Measurements from ENCODE around the gene TANGO2.

TANGO2 gene

GRCh38 chr22:20088263-20088648 lies 67.3 kb downstream of the TANGO2 start:
- in situ Hi-C loops (cut with MboI; ENCODE audit: low sequenced_read_pairs, unreplicated experiment), result no loop called here
- no peak for DNase-seq (ENCODE audit: low spot score)

GRCh38 chr22:20089226-20089976 lies 68.5 kb downstream of the TANGO2 start:
- TF ChIP-seq, protein P1, sequence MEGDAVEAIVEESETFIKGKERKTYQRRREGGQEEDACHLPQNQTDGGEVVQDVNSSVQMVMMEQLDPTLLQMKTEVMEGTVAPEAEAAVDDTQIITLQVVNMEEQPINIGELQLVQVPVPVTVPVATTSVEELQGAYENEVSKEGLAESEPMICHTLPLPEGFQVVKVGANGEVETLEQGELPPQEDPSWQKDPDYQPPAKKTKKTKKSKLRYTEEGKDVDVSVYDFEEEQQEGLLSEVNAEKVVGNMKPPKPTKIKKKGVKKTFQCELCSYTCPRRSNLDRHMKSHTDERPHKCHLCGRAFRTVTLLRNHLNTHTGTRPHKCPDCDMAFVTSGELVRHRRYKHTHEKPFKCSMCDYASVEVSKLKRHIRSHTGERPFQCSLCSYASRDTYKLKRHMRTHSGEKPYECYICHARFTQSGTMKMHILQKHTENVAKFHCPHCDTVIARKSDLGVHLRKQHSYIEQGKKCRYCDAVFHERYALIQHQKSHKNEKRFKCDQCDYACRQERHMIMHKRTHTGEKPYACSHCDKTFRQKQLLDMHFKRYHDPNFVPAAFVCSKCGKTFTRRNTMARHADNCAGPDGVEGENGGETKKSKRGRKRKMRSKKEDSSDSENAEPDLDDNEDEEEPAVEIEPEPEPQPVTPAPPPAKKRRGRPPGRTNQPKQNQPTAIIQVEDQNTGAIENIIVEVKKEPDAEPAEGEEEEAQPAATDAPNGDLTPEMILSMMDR (IDR thresholded peaks at IDR 0.05; ENCODE audit: borderline replicate concordance, control extremely low read depth, extremely low read depth, insufficient read depth, missing control alignments), result no peak
- DNase-seq (ENCODE audit: low spot score), result no peak
- in situ Hi-C loops (cut with MboI; ENCODE audit: low sequenced_read_pairs, unreplicated experiment), result no loop called here

More at GRCh38 chr22:20088263-20088648, 67.3 kb downstream of the TANGO2 start:
- TF ChIP-seq, protein P1 (IDR thresholded peaks at IDR 0.05; ENCODE audit: borderline replicate concordance, control extremely low read depth, extremely low read depth, insufficient read depth, missing control alignments), result no peak

GRCh38 chr22:20089977-20090729 lies 69.2 kb downstream of the TANGO2 start:
- TF ChIP-seq, protein P1 (IDR thresholded peaks at IDR 0.05; ENCODE audit: borderline replicate concordance, control extremely low read depth, extremely low read depth, insufficient read depth, missing control alignments), result no peak
- DNase-seq (ENCODE audit: low spot score), result no peak
- in situ Hi-C loops (cut with MboI; ENCODE audit: low sequenced_read_pairs, unreplicated experiment), result no loop called here

- DNase-seq (ENCODE audit: low spot score), result no peak
- TF ChIP-seq, protein P1 (IDR thresholded peaks at IDR 0.05; ENCODE audit: borderline replicate concordance, control extremely low read depth, extremely low read depth, insufficient read depth, missing control alignments), result no peak
Measured at GRCh38 chr22:20090730-20091240, 69.9 kb downstream of the TANGO2 start.

DNA sequence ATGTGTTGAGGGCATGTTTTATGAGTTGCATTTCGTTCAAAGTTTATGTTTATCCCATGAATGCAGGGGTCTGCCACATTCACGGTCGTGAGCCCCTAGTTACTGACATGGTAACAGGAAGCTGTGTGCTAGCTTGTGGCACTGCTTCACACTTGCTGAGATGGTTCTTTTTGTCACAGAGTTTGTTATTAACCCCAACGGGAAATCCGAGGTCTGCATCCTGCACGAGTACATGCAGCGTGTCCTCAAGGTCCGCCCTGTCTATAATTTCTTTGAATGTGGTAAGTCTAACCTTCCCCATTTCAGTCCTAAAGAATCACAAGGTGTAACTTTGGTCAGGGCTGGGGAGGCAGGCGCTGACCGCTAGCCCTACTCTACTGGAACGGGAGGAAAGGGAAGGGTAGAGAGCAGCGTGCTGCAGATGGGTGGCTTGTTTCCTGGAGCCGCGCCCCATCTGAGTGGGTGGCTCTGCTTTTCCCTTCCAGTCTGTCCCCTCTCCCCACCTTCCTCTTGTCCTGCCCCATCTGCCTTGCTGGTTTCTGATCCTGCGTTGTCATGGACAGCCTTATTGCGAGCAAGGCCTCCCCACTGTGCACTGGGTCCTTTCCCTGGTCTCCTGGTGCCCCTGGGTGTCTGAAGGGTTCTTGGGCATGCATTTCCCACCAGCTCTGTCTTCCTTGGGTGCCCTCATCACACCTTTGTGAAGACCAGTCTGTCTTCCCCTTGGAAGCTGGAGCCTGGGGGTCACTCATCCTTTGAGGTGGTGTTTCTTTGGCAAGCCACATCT lies 71.0 kb downstream of the TANGO2 start:
- DNase-seq (ENCODE audit: low spot score), result no peak
- TF ChIP-seq, protein P1 (IDR thresholded peaks at IDR 0.05; ENCODE audit: borderline replicate concordance, control extremely low read depth, extremely low read depth, insufficient read depth, missing control alignments), result no peak
- in situ Hi-C loops (cut with MboI; ENCODE audit: low sequenced_read_pairs, unreplicated experiment), result no loop called here

More at GRCh38 chr22:20090730-20091240, 69.9 kb downstream of the TANGO2 start:
- in situ Hi-C loops (cut with MboI; ENCODE audit: low sequenced_read_pairs, unreplicated experiment), result no loop called here

- DNase-seq (ENCODE audit: low spot score), result no peak
- in situ Hi-C loops (cut with MboI; ENCODE audit: low sequenced_read_pairs, unreplicated experiment), result no loop called here
- TF ChIP-seq, protein P1 (IDR thresholded peaks at IDR 0.05; ENCODE audit: borderline replicate concordance, control extremely low read depth, extremely low read depth, insufficient read depth, missing control alignments), result no peak
Measured at GRCh38 chr22:20092477-20092854, 71.6 kb downstream of the TANGO2 start.
